ENCODE measurements around the gene GPBP1L1.
"Not testable (repeated sequence)": the region's sequence is repeated elsewhere in the genome, so short reads cannot be mapped to it uniquely, and the experiment has no call there.

DNA sequence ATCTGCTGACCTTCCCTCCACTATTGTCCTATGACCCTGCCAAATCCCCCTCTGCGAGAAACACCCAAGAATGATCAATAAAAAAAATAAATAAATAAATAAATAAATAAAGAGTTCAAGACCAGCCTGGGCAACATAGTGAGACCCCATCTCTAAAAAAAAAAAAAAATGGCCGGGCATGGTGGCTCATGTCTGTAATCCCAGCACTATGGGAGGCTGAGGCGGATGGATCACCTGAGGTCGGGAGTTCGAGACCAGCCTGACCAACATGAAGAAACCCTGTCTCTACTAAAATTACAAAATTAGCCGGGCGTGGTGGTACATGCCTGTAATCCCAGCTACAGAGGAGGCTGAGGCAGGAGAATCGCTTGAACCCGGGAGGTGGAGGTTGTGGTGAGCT, 39.7 kb upstream of the GPBP1L1 start:
- not testable (repeated sequence) for TF ChIP-seq CTCF (IDR thresholded peaks at IDR 0.05; ENCODE audit: low read depth, low read length); POLR2A (IDR thresholded peaks at IDR 0.05; ENCODE audit: extremely low read depth, insufficient read length); MAX (IDR thresholded peaks at IDR 0.05; ENCODE audit: low read depth, low read length); MYC (IDR thresholded peaks at IDR 0.05; ENCODE audit: low read depth, low read length)

Data from NB4 (cell line).